GM12892 (cell line): ENCODE results near the gene LNPEP.
A peak's percentile ranks its signal among the peaks of the same experiment; 100 is the strongest.

Experiments
- POLR2A ChIP-seq: IDR thresholded peaks from 2 replicates; pipeline ENCODE4 v1.6.1; 2011; ENCODE audit warnings: low read depth, low read length, control low read depth
- POLR2AphosphoS5 ChIP-seq: IDR thresholded peaks from 2 replicates; pipeline ENCODE4 v1.6.1; 2011; ENCODE audit warnings: low read depth, low read length, control low read depth
- TAF1 ChIP-seq: IDR thresholded peaks from 2 replicates; pipeline ENCODE4 v1.6.1; 2011; ENCODE audit warnings: low read depth, mild to moderate bottlenecking, control low read depth, low read length, borderline replicate concordance

GRCh38 chr5:96935559-96936430 lies at the start of gene LNPEP:
- TF ChIP-seq POLR2A (peak; percentile 42; the same call in 1 of the 2 replicates), TAF1 (no peak; the same call in 1 of the 2 replicates), POLR2AphosphoS5 (no peak)
